NCI-H460 (cell line): ENCODE results near the gene NLRP5. TPM values are rescaled to one million over a fixed set of nuclear protein-coding genes. Genes with fewer than 3 reads are reported as not detected.
A peak's percentile ranks its signal among the peaks of the same experiment; 100 is the strongest.
"Not testable (repeated sequence)": the region's sequence is repeated elsewhere in the genome, so short reads cannot be mapped to it uniquely, and the experiment has no call there.

Experiments used
- DNase-seq: peaks from one replicate; pipeline ENCODE4 v3.0.0-alpha.2; 2016; ENCODE audit warnings: low read depth; ENCODE audit errors: extremely low read depth
- total RNA-seq: library from RNA; depleted of rRNA; stranded (reverse); fragments of >200 nt; shearing (Covaris generic); gene quantifications from 2 replicates; pipeline ENCODE4 v1.2.3, GENCODE V29; 2014

NLRP5 gene
- total RNA-seq, 1 experiment from 2014 or later = not detected

GRCh38 chr19:56097776-56098175, 111.2 kb downstream of the NLRP5 start:
- DNase-seq = no peak

- not testable (repeated sequence) for DNase-seq
Measured at GRCh38 chr19:56098237-56098636, 111.7 kb downstream of the NLRP5 start.

- DNase-seq = no peak
Measured at GRCh38 chr19:56098731-56099568, 112.4 kb downstream of the NLRP5 start.

GRCh38 chr19:56099638-56100539, 113.3 kb downstream of the NLRP5 start:
- no peak for DNase-seq

GRCh38 chr19:56101095-56101494, 114.5 kb downstream of the NLRP5 start:
- DNase-seq = no peak

- no peak for DNase-seq
Measured at GRCh38 chr19:56101746-56102535, 115.4 kb downstream of the NLRP5 start.

- no peak for DNase-seq
Measured at GRCh38 chr19:56103027-56103614, 116.5 kb downstream of the NLRP5 start.

GRCh38 chr19:56104423-56104822, 117.8 kb downstream of the NLRP5 start:
- no peak for DNase-seq

GRCh38 chr19:56105090-56105701, 118.6 kb downstream of the NLRP5 start:
- DNase-seq = peak; percentile 17

- not testable (repeated sequence) for DNase-seq
Measured at GRCh38 chr19:56105831-56106396, 119.3 kb downstream of the NLRP5 start.

- no peak for DNase-seq
Measured at GRCh38 chr19:56106397-56106849, 119.8 kb downstream of the NLRP5 start.

GRCh38 chr19:56106993-56107392, 120.4 kb downstream of the NLRP5 start:
- no peak for DNase-seq

GRCh38 chr19:56107626-56108351, 121.2 kb downstream of the NLRP5 start:
- no peak for DNase-seq

- no peak for DNase-seq
Measured at GRCh38 chr19:56108447-56109195, 122.0 kb downstream of the NLRP5 start.

- no peak for DNase-seq
Measured at GRCh38 chr19:56109226-56109625, 122.7 kb downstream of the NLRP5 start.

GRCh38 chr19:56110515-56111448, 124.2 kb downstream of the NLRP5 start:
- DNase-seq = no peak
